ENCODE results near the gene COA1. TPM values are rescaled to one million over a fixed set of nuclear protein-coding genes. Genes with fewer than 3 reads are reported as not detected.
"Not testable (repeated sequence)": the region's sequence is repeated elsewhere in the genome, so short reads cannot be mapped to it uniquely, and the experiment has no call there.

COA1 gene
- polyA plus RNA-seq, 1 of the 3 experiments (the other 2 are of a cell fraction), result 42.8 TPM

- H3K9ac ChIP-seq; H3K4me3 ChIP-seq (ENCODE audit: low read depth in 2 of 2, low read length in 1 of 2); H3K4me2 ChIP-seq; H3K9me3 ChIP-seq; H3K27me3 ChIP-seq (ENCODE audit: insufficient read depth); H3K9me2 ChIP-seq; H3K4me1 ChIP-seq (ENCODE audit: control insufficient read depth in 1 of 2, insufficient read depth in 2 of 2, low read depth in 1 of 2, low read length in 1 of 2); POLR2A ChIA-PET; DNase-seq; H2AFZ ChIP-seq (ENCODE audit: low read depth): not testable (repeated sequence)
- 65% methylated on average over 5 of the region's 5 CpGs for WGBS (ENCODE audit: low lambda C conversion rate)
- H3K36me3 ChIP-seq (replicated peaks in 1 of 2; ENCODE audit: control insufficient read depth in 1 of 2, insufficient read depth in 2 of 2, low read length in 1 of 2), result peaks cover 42 to 71% of the 10 kb centered on the region in 2 experiments
- peak overlapping the region in 1 of 2 experiments; percentile 11; a peak in 1 of 4 replicates for H3K27ac ChIP-seq (ENCODE audit: low read depth in 2 of 2, low read length in 1 of 2)
- TF ChIP-seq JUND (IDR thresholded peaks at IDR 0.05) (peak; percentile 43; the same call in 1 of the 2 replicates), FOSL2 (IDR thresholded peaks at IDR 0.05; ENCODE audit: borderline replicate concordance, low read depth) (peak; percentile 45; the same call in 1 of the 2 replicates), RXRA (IDR thresholded peaks at IDR 0.05; ENCODE audit: borderline replicate concordance, low read depth) (peak; percentile 28; the same call in 1 of the 2 replicates)
- CTCF ChIA-PET, result interaction anchor here (0.8 to 5.1 kb wide), 2 partner anchors 14 to 243 kb away, joined by 3 to 28 read pairs; partner anchors contain the start of gene STK17A
- H4K20me1 ChIP-seq (ENCODE audit: insufficient read depth), result peaks cover 98% of the 10 kb centered on the region
- peaks cover 41% of the 10 kb centered on the region for H3F3A ChIP-seq (replicated peaks; ENCODE audit: insufficient read depth)
- H3K79me2 ChIP-seq (ENCODE audit: insufficient read depth), result peaks cover 100% of the 10 kb centered on the region
These were observed 132.9 kb downstream of the COA1 start for GRCh38 chr7:43596426-43596825.

- H3K9ac ChIP-seq, result no peak overlapping the region
- TF ChIP-seq REST (IDR thresholded peaks at IDR 0.05; ENCODE audit: low read depth, low read length), result no peak
- TF ChIP-seq POLR2AphosphoS5 (IDR thresholded peaks at IDR 0.05; ENCODE audit: low read depth, low read length), result no peak
- TF ChIP-seq CHD2 (IDR thresholded peaks at IDR 0.05; ENCODE audit: low read length, partially characterized antibody), result no peak
- no peak for TF ChIP-seq ZBTB33 (IDR thresholded peaks at IDR 0.05; ENCODE audit: borderline replicate concordance, low read depth)
- TF ChIP-seq TEAD4 (IDR thresholded peaks at IDR 0.05; ENCODE audit: borderline replicate concordance, insufficient read depth), result no peak
- TF ChIP-seq, protein P1, sequence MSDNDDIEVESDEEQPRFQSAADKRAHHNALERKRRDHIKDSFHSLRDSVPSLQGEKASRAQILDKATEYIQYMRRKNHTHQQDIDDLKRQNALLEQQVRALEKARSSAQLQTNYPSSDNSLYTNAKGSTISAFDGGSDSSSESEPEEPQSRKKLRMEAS (IDR thresholded peaks at IDR 0.05; ENCODE audit: low read depth), result no peak
- TF ChIP-seq RFX5 (IDR thresholded peaks at IDR 0.05; ENCODE audit: low read length), result no peak
- TF ChIP-seq EZH2phosphoT487 (IDR thresholded peaks at IDR 0.05; ENCODE audit: borderline replicate concordance, low read depth), result no peak
- TF ChIP-seq USF2 (IDR thresholded peaks at IDR 0.05; ENCODE audit: borderline replicate concordance, low read depth, low read length), result no peak
- TF ChIP-seq FOXJ3 (CRISPR knock-in tag; IDR thresholded peaks at IDR 0.05), result no peak
- TF ChIP-seq TAF1 (IDR thresholded peaks at IDR 0.05; ENCODE audit: borderline replicate concordance, low read depth, low read length), result no peak
- no peak for TF ChIP-seq MXI1 (IDR thresholded peaks at IDR 0.05; ENCODE audit: low read depth, low read length)
- TF ChIP-seq GABPA (IDR thresholded peaks at IDR 0.05; ENCODE audit: low read depth), result no peak
- no peak for TF ChIP-seq RXRA (IDR thresholded peaks at IDR 0.05; ENCODE audit: borderline replicate concordance, low read depth)
- no peak for TF ChIP-seq RAD21 (IDR thresholded peaks at IDR 0.05; ENCODE audit: low read length)
- TF ChIP-seq FOXM1 (IDR thresholded peaks at IDR 0.05; ENCODE audit: low read depth), result no peak
- no peak for TF ChIP-seq ELF1 (IDR thresholded peaks at IDR 0.05)
- TF ChIP-seq YY1 (IDR thresholded peaks at IDR 0.05; ENCODE audit: low read depth), result no peak
- 76% methylated on average over 2 of the region's 2 CpGs for WGBS (ENCODE audit: low lambda C conversion rate)
- peaks cover 32% of the 10 kb centered on the region for H3F3A ChIP-seq (replicated peaks; ENCODE audit: insufficient read depth)
- no peaks in the 10 kb centered on the region for H3K9me2 ChIP-seq
- DNase-seq, result no peak
- peaks cover 100% of the 10 kb centered on the region for H3K79me2 ChIP-seq (ENCODE audit: insufficient read depth)
- CTCF ChIA-PET, result interaction anchor here (1.4 to 5.1 kb wide), 3 partner anchors 12 to 245 kb away, joined by 5 to 28 read pairs (median 6); partner anchors contain the start of gene STK17A
- no peak overlapping the region for H2AFZ ChIP-seq (ENCODE audit: low read depth)
- no peak overlapping the region for H3K27ac ChIP-seq (ENCODE audit: low read depth in 2 of 2, low read length in 1 of 2)
- no peaks in the 10 kb centered on the region for H3K9me3 ChIP-seq
- H3K4me3 ChIP-seq (ENCODE audit: low read depth in 2 of 2, low read length in 1 of 2), result no peak overlapping the region
- peaks cover 24 to 65% of the 10 kb centered on the region in 2 experiments for H3K36me3 ChIP-seq (replicated peaks in 1 of 2; ENCODE audit: control insufficient read depth in 1 of 2, insufficient read depth in 2 of 2, low read length in 1 of 2)
- no peak overlapping the region for H3K4me2 ChIP-seq
- peaks cover 100% of the 10 kb centered on the region for H4K20me1 ChIP-seq (ENCODE audit: insufficient read depth)
- POLR2A ChIA-PET, result no interaction called here
- peaks cover 0 to 9% of the 10 kb centered on the region in 2 experiments; a peak in 2 of 4 replicates for H3K4me1 ChIP-seq (ENCODE audit: control insufficient read depth in 1 of 2, insufficient read depth in 2 of 2, low read depth in 1 of 2, low read length in 1 of 2)
- H3K27me3 ChIP-seq (ENCODE audit: insufficient read depth), result no peaks in the 10 kb centered on the region
These were observed 135.3 kb downstream of the COA1 start for GRCh38 chr7:43594020-43594419.
